K562 (cell line): ENCODE data around the gene OTOG. TPM values are rescaled to one million over a fixed set of nuclear protein-coding genes. Genes with fewer than 3 reads are reported as not detected.

ENCODE experiments used
- ATAC-seq: fragments of 200-7000 bp; cut with Tn5 transposase; 3 replicates; pipeline ENCODE4 v1.9.1; 2020; ENCODE audit warnings: moderate library complexity
- BruUV-seq: library from RNA; stranded (reverse); fragments of 400-500 nt; replicated peaks from 2 replicates; lab custom pipeline; 2021; lab: Mats Ljungman, UMichigan
- CTCF ChIA-PET: fragments of 300-600 bp; formaldehyde crosslinking; extraction: SDS; loops from one replicate; lab custom pipeline; 2021; ENCODE audit warnings: low intra/inter-chr PET ratio; lab: Yijun Ruan, JAX
- POLR2A ChIA-PET: fragments of 300-600, 350-650 bp; sonication (Branson Sonifier 250); formaldehyde crosslinking; extraction: SDS; loops from one replicate; lab custom pipeline; 2021; ENCODE audit warnings: antibody characterized with exemption, inconsistent platforms; lab: Yijun Ruan, JAX
- DNase-seq, 4 experiments: peaks; one replicate each; pipeline versions ENCODE4 v3.0.0 to v3.0.0-alpha.2; 2011 to 2018; ENCODE audit warnings: low spot score in 3 of 4, mixed read lengths in 3 of 4; ENCODE audit errors: extremely low read depth in 1 of 4
- FAIRE-seq: peaks from 2 replicates; lab custom pipeline; 2011; peaks lifted over from hg19 to GRCh38; lab: Jason Lieb, UNC
- H2AFZ ChIP-seq: 2 replicates; pipeline ENCODE4 v1.6.0; 2011; ENCODE audit warnings: low read depth, low read length, control low read depth, inconsistent platforms
- H3K27ac ChIP-seq: fragments of 200-600 bp; 3 replicates; pipeline ENCODE4 v1.8.0; 2011; ENCODE audit warnings: low read depth, mild to moderate bottlenecking, control low read depth, inconsistent platforms, low read length, moderate library complexity, mixed read lengths; ENCODE audit errors: extremely low read depth
- H3K27me3 ChIP-seq, 2 experiments: fragments of 300-600 bp in 1 of 2; 2 replicates in 1 of 2; 3 replicates in 1 of 2; pipeline versions ENCODE4 v1.6.0 to v1.8.0; 2011; ENCODE audit warnings: inconsistent platforms in 2 of 2, low read length in 2 of 2, mild to moderate bottlenecking in 1 of 2, mixed read lengths in 1 of 2, moderate library complexity in 1 of 2; ENCODE audit not compliant: control insufficient read depth in 2 of 2, insufficient read depth in 2 of 2
- H3K36me3 ChIP-seq: fragments of 300-600 bp; 3 replicates; pipeline ENCODE4 v1.8.0; 2011; ENCODE audit warnings: mild to moderate bottlenecking, low read length, inconsistent platforms; ENCODE audit not compliant: control insufficient read depth, insufficient read depth
- H3K4me1 ChIP-seq, 2 experiments: fragments of 200-600 bp in 1 of 2; replicated peaks in 1 of 2; 2 replicates in 1 of 2; 3 replicates in 1 of 2; pipeline versions ENCODE4 v1.5.1 to v1.8.0; 2011; ENCODE audit warnings: inconsistent platforms in 2 of 2, low read length in 2 of 2, mild to moderate bottlenecking in 1 of 2, mixed read lengths in 1 of 2, moderate library complexity in 1 of 2; ENCODE audit not compliant: control insufficient read depth in 2 of 2, insufficient read depth in 2 of 2
- H3K4me2 ChIP-seq: 2 replicates; pipeline ENCODE4 v1.6.1; 2011; ENCODE audit warnings: low read length, control low read depth, inconsistent platforms, mixed read lengths; ENCODE audit not compliant: insufficient read depth
- H3K4me3 ChIP-seq: fragments of 200-600 bp; sonication (generic), shearing (Covaris generic); 2 replicates; pipeline ENCODE4 v1.5.1; 2016; ENCODE audit warnings: control low read depth, inconsistent platforms
- H3K79me2 ChIP-seq: fragments of 200-600 bp; 3 replicates; pipeline ENCODE4 v1.8.0; 2011; ENCODE audit warnings: low read length, inconsistent platforms; ENCODE audit not compliant: control insufficient read depth, insufficient read depth
- H3K9ac ChIP-seq, 2 experiments: 2 replicates each; pipeline versions ENCODE4 v1.6.0 to v1.6.1; 2011; ENCODE audit warnings: low read depth in 2 of 2, low read length in 2 of 2, control low read depth in 1 of 2, inconsistent platforms in 1 of 2, mild to moderate bottlenecking in 1 of 2, mixed read lengths in 1 of 2; ENCODE audit not compliant: insufficient read depth in 1 of 2
- H3K9me1 ChIP-seq: one replicate; pipeline ENCODE4 v1.6.0; 2011; ENCODE audit warnings: inconsistent platforms, mild to moderate bottlenecking, low read length, moderate library complexity; ENCODE audit not compliant: control insufficient read depth, insufficient read depth
- H3K9me3 ChIP-seq: replicated peaks from 2 replicates; pipeline ENCODE4 v1.5.1; 2011; ENCODE audit warnings: low read depth, low read length, inconsistent platforms; ENCODE audit not compliant: control insufficient read depth, insufficient read depth
- H4K20me1 ChIP-seq: replicated peaks from 2 replicates; pipeline ENCODE4 v1.6.1; 2011; ENCODE audit warnings: low read length, inconsistent platforms, mixed read lengths; ENCODE audit not compliant: control insufficient read depth, insufficient read depth
- CSDE1 ChIP-seq, 2 experiments: fragments of 450-650 bp; IDR thresholded peaks; 2 replicates each; pipeline ENCODE4 v1.6.1; 2016; ENCODE audit warnings: mild to moderate bottlenecking in 1 of 2
- FUS ChIP-seq: fragments of 200-400 bp; formaldehyde crosslinking; optimal IDR thresholded peaks from 2 replicates; pipeline ENCODE3; 2017; ENCODE audit warnings: low read depth, low read length
- NCOA6 ChIP-seq: fragments of 450-650 bp; IDR thresholded peaks from 2 replicates; pipeline ENCODE4 v1.6.1; 2017; ENCODE audit warnings: mild to moderate bottlenecking
- NFIC ChIP-seq: fragments of 450-650 bp; IDR thresholded peaks from 2 replicates; pipeline ENCODE4 v1.6.1; 2017; ENCODE audit warnings: mild to moderate bottlenecking, inconsistent platforms
- NONO ChIP-seq, 2 experiments: fragments of 200-400 bp in 1 of 2; fragments of 450-650 bp in 1 of 2; formaldehyde crosslinking in 1 of 2; IDR thresholded peaks; 2 replicates each; pipeline ENCODE4 v1.6.1; 2017; ENCODE audit warnings: low read depth in 2 of 2, mild to moderate bottlenecking in 2 of 2, moderate library complexity in 2 of 2, low read length in 1 of 2
- PRMT5 ChIP-seq: sonication (generic); formaldehyde crosslinking; IDR thresholded peaks from 2 replicates; pipeline ENCODE4 v1.5.0; 2020; ENCODE audit warnings: missing genetic modification reagents
- TAF15 ChIP-seq: fragments of 200-400 bp; formaldehyde crosslinking; IDR thresholded peaks from 2 replicates; pipeline ENCODE4 v1.6.1; 2017; ENCODE audit warnings: mild to moderate bottlenecking, low read depth, low read length, moderate library complexity
- ZNF124 ChIP-seq: sonication (generic); formaldehyde crosslinking; IDR thresholded peaks from 2 replicates; pipeline ENCODE4 v1.8.1; 2022; ENCODE audit warnings: missing genetic modification reagents
- ZNF76 ChIP-seq: fragments of 250-450 bp; sonication (Bioruptor Pico); IDR thresholded peaks from 2 replicates; pipeline ENCODE4 v1.4.0; 2020; ENCODE audit warnings: mild to moderate bottlenecking, moderate library complexity, borderline replicate concordance
- ZNF766 ChIP-seq: fragments of 200-800 bp; sonication (Bioruptor generic); conservative IDR thresholded peaks from 2 replicates; pipeline ENCODE4 v1.6.1; 2016; ENCODE audit warnings: missing genetic modification characterization, missing compliant biosample characterization
- WGBS: fragments of 100-300 bp; shearing (Covaris generic); methylation state at CpG from one replicate; pipeline ENCODE4 v1.1.6; 2016; ENCODE audit warnings: low coverage, mixed read lengths; ENCODE audit not compliant: insufficient coverage; ENCODE audit errors: missing lambda C conversion rate; 5-methylcytosine and 5-hydroxymethylcytosine counted together
- in situ Hi-C: fragments of 300-500 bp; cut with MboI; formaldehyde crosslinking; loops from 4 replicates; pipeline ENCODE4 v1.15.0; 2018; ENCODE audit warnings: inconsistent platforms, mixed read lengths
- intact Hi-C: fragments of 100-400 bp; cut with micrococcal nuclease; formaldehyde crosslinking; loops from 2 replicates; pipeline ENCODE4 v1.14.2; 2022
- polyA plus RNA-seq, 8 experiments: library from polyadenylated mRNA; depleted of rRNA in 4 of 8; stranded (reverse) in 5 of 8; unstranded in 3 of 8; fragments of >200 nt; fragmentation: Nextera tagmentation in 2 of 8; fragmentation: Illumina TruSeq in 1 of 8; extraction: Ambion mirVana in 2 of 8; extraction: Trizol in 1 of 8; gene quantifications; 2 replicates each; pipeline versions ENCODE4 v1.2.1 to v1.2.3, GENCODE V29; 2011 to 2014; ENCODE audit warnings: inconsistent platforms in 1 of 8, missing spikeins in 1 of 8
- total RNA-seq, 7 experiments: library from RNA; depleted of rRNA in 6 of 7; stranded (reverse); fragments of >200 nt in 6 of 7; fragmentation: Illumina TruSeq in 2 of 7; extraction: Trizol in 2 of 7; gene quantifications; 2 replicates each; pipeline versions ENCODE4 v1.2.1 to v1.2.3, GENCODE V29; 2011 to 2021; ENCODE audit warnings: low replicate concordance in 1 of 7
- TF ChIP-seq, protein P1 (sequence below): fragments of 450-650 bp; formaldehyde crosslinking; IDR thresholded peaks from 2 replicates; pipeline ENCODE4 v1.4.0; 2020; ENCODE audit warnings: mild to moderate bottlenecking, moderate library complexity
- TF ChIP-seq, protein P2 (sequence below): sonication (generic); formaldehyde crosslinking; IDR thresholded peaks from 2 replicates; pipeline ENCODE4 v1.8.1; 2023; ENCODE audit warnings: mild to moderate bottlenecking, missing genetic modification reagents
- TF ChIP-seq, protein P3 (sequence below): fragments of 250-450 bp; sonication (Bioruptor Pico); IDR thresholded peaks from 2 replicates; pipeline ENCODE4 v1.4.0; 2020; ENCODE audit warnings: borderline replicate concordance

The OTOG gene
- total and polyA plus RNA-seq, 9 of the 15 experiments (the other 6 are each of a cell fraction or from before 2014, with no cell fraction given) = not detected

DNA sequence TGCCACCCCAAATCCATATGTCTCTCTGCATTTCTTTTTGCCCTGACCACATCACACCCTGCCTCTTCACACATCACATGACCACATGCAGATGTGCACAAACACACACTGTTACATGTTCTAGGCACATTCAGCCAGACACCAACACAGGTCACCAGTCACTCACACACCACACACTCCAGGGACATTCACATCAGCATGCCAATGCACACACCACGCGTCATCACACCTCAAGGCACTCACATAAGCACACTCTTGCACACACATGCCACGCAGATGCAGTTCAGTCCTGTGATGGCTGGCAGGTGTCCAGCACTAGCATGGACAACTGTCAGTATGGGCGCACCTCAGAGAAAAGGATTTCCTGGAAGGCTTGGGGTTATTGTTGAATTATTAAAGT, 95.3 kb downstream of the OTOG start:
- CTCF ChIA-PET = no interaction called here

DNA sequence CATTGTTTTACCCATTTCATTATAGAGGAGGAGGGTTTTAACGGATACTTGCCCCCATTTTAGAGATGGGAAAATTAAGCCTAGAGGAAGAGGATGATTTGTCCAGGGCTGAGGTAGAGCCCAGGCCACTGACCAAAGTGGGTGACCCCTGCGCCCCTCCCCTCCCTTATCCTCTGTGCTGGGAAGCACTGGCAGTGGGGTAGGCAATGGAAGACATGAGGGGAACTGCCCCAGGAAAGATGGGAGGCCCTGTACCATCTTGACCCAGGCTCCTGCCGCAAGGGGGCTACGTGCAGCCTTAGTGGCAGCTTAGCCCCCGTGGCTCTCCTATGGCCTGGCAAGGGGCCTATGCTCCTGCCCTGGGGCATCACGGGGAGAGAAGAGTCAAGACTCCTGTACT, 95.9 kb downstream of the OTOG start:
- H3K9ac ChIP-seq = no peak overlapping the region
- WGBS = 0% methylated on average over 5 of the region's 6 CpGs
- DNase-seq (no peak), FAIRE-seq (no peak), ATAC-seq (no peak)
- no peak overlapping the region for H3K4me2 ChIP-seq
- H3K4me1 ChIP-seq = peaks cover 0 to 4% of the 10 kb centered on the region in 2 experiments; a peak in 1 of 5 replicates
- intact Hi-C loops (no loop called here), in situ Hi-C loops (no loop called here)
- H3K9me3 ChIP-seq = no peaks in the 10 kb centered on the region
- H3K27me3 ChIP-seq = peaks cover 4 to 27% of the 10 kb centered on the region in 2 experiments; a peak in 3 of 5 replicates
- no peaks in the 10 kb centered on the region for H3K9me1 ChIP-seq
- peaks cover 3% of the 10 kb centered on the region; the same call in 1 of the 2 replicates for H4K20me1 ChIP-seq
- ChIA-PET CTCF (no interaction called here), POLR2A (no interaction called here)
- H3K36me3 ChIP-seq = no peaks in the 10 kb centered on the region
- BruUV-seq = no TSS peak
- H2AFZ ChIP-seq = no peak overlapping the region
- H3K27ac ChIP-seq = no peak overlapping the region
- no peak overlapping the region for H3K4me3 ChIP-seq
- H3K79me2 ChIP-seq = no peaks in the 10 kb centered on the region
- TF ChIP-seq, protein P1, sequence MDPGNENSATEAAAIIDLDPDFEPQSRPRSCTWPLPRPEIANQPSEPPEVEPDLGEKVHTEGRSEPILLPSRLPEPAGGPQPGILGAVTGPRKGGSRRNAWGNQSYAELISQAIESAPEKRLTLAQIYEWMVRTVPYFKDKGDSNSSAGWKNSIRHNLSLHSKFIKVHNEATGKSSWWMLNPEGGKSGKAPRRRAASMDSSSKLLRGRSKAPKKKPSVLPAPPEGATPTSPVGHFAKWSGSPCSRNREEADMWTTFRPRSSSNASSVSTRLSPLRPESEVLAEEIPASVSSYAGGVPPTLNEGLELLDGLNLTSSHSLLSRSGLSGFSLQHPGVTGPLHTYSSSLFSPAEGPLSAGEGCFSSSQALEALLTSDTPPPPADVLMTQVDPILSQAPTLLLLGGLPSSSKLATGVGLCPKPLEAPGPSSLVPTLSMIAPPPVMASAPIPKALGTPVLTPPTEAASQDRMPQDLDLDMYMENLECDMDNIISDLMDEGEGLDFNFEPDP (CRISPR knock-in tag) = no peak
- TF ChIP-seq, protein P2, sequence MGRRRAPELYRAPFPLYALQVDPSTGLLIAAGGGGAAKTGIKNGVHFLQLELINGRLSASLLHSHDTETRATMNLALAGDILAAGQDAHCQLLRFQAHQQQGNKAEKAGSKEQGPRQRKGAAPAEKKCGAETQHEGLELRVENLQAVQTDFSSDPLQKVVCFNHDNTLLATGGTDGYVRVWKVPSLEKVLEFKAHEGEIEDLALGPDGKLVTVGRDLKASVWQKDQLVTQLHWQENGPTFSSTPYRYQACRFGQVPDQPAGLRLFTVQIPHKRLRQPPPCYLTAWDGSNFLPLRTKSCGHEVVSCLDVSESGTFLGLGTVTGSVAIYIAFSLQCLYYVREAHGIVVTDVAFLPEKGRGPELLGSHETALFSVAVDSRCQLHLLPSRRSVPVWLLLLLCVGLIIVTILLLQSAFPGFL (CRISPR knock-in tag) = no peak
- TF ChIP-seq PRMT5 (CRISPR knock-in tag) = no peak
- no peak for TF ChIP-seq ZNF124 (CRISPR knock-in tag)
- no peak for TF ChIP-seq NCOA6
- no peak for TF ChIP-seq CSDE1 (IDR thresholded peaks at IDR 0.05)
- TF ChIP-seq TAF15 = no peak
- TF ChIP-seq FUS = no peak
- no peak for TF ChIP-seq ZNF76 (CRISPR knock-in tag)

More for the DNA sequence above, 95.3 kb downstream of the OTOG start:
- H3K36me3 ChIP-seq = no peaks in the 10 kb centered on the region
- in situ Hi-C loops = no loop called here
- TF ChIP-seq NONO (IDR thresholded peaks at IDR 0.05; ENCODE audit: low read depth in 2 of 2, low read length in 1 of 2) (no peak), NFIC (0 out of 2 replicates have a peak, but pooled peaks have one; percentile 8), ZNF766 (CRISPR knock-in tag) (no peak)
- TF ChIP-seq, protein P3, sequence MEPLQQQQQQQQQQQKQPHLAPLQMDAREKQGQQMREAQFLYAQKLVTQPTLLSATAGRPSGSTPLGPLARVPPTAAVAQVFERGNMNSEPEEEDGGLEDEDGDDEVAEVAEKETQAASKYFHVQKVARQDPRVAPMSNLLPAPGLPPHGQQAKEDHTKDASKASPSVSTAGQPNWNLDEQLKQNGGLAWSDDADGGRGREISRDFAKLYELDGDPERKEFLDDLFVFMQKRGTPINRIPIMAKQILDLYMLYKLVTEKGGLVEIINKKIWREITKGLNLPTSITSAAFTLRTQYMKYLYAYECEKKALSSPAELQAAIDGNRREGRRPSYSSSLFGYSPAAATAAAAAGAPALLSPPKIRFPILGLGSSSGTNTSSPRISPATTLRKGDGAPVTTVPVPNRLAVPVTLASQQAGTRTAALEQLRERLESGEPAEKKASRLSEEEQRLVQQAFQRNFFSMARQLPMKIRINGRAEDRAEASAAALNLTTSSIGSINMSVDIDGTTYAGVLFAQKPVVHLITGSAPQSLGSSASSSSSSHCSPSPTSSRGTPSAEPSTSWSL (CRISPR knock-in tag) = no peak
- no TSS peak for BruUV-seq
- H3K27ac ChIP-seq = no peak overlapping the region
- no peak for DNase-seq
- WGBS = 0% methylated on average over 4 of the region's 4 CpGs
- H3K9me3 ChIP-seq = no peaks in the 10 kb centered on the region
- no peak overlapping the region for H2AFZ ChIP-seq
- no peak for ATAC-seq
- POLR2A ChIA-PET = no interaction called here
- no peak overlapping the region for H3K4me3 ChIP-seq
- H3K9ac ChIP-seq = no peak overlapping the region
- intact Hi-C loops = no loop called here
- peaks cover 3% of the 10 kb centered on the region; the same call in 1 of the 2 replicates for H4K20me1 ChIP-seq
- no peak for FAIRE-seq
- H3K79me2 ChIP-seq = no peaks in the 10 kb centered on the region
- H3K27me3 ChIP-seq = peaks cover 4 to 31% of the 10 kb centered on the region in 2 experiments; a peak in 3 of 5 replicates
- no peaks in the 10 kb centered on the region for H3K9me1 ChIP-seq
- H3K4me2 ChIP-seq = no peak overlapping the region
- H3K4me1 ChIP-seq = peaks cover 0 to 4% of the 10 kb centered on the region in 2 experiments; a peak in 1 of 5 replicates
